GM12878 (cell line): ENCODE data around the gene KCNQ1. TPM values are rescaled to one million over a fixed set of nuclear protein-coding genes. Genes with fewer than 3 reads are reported as not detected.

Experiments
- CUX1 ChIP-seq: IDR thresholded peaks from 2 replicates; pipeline ENCODE4 v1.6.1; 2012; ENCODE audit warnings: improper control_type of control experiment, low read depth, low read length; ENCODE audit not compliant: insufficient replicate concordance
- ETV6 ChIP-seq, 2 experiments: fragments of 450-650 bp in 1 of 2; IDR thresholded peaks in 1 of 2; conservative IDR thresholded peaks in 1 of 2; 2 replicates each; pipeline ENCODE4 v1.6.1; 2014; ENCODE audit warnings: antibody characterized with exemption in 1 of 2, borderline replicate concordance in 1 of 2, low read depth in 1 of 2, mild to moderate bottlenecking in 1 of 2, moderate library complexity in 1 of 2
- HDAC2 ChIP-seq: fragments of 200-600 bp; sonication (generic); IDR thresholded peaks from 2 replicates; pipeline ENCODE4 v1.6.1; 2017
- RAD51 ChIP-seq: fragments of 450-650 bp; IDR thresholded peaks from 2 replicates; pipeline ENCODE4 v1.6.1; 2016; ENCODE audit warnings: moderate library complexity, mild to moderate bottlenecking, inconsistent platforms
- USF1 ChIP-seq: IDR thresholded peaks from 2 replicates; pipeline ENCODE4 v1.6.1; 2011; ENCODE audit warnings: borderline replicate concordance, low read depth, mild to moderate bottlenecking, moderate library complexity, mixed read lengths, low read length; ENCODE audit not compliant: insufficient read depth; ENCODE audit errors: extremely low read length
- ZNF622 ChIP-seq: fragments of 450-650 bp; IDR thresholded peaks from 2 replicates; pipeline ENCODE4 v1.6.1; 2017; ENCODE audit warnings: mild to moderate bottlenecking, inconsistent platforms
- polyA plus RNA-seq, 11 experiments: library from polyadenylated mRNA; depleted of rRNA in 4 of 11; unstranded in 6 of 11; stranded (reverse) in 5 of 11; fragments of >200 nt; fragmentation: Nextera tagmentation in 4 of 11; fragmentation: Illumina TruSeq in 1 of 11; extraction: Ambion mirVana in 4 of 11; extraction: Trizol in 1 of 11; gene quantifications; 1 replicate in 1 of 11; 2 replicates in 10 of 11; pipeline versions ENCODE4 v1.2.1 to v1.2.3, GENCODE V29; 2011 to 2016; ENCODE audit warnings: inconsistent platforms in 2 of 11, missing spikeins in 2 of 11, low read depth in 1 of 11
- total RNA-seq, 4 experiments: library from RNA; depleted of rRNA in 3 of 4; stranded (reverse); fragments of >200 nt in 3 of 4; fragmentation: Illumina TruSeq in 1 of 4; extraction: Trizol in 1 of 4; gene quantifications; 2 replicates each; pipeline versions ENCODE4 v1.2.1 to v1.2.3, GENCODE V29; 2013 to 2021
- TF ChIP-seq, protein P1 (sequence below): fragments of 450-650 bp; IDR thresholded peaks from 2 replicates; pipeline ENCODE4 v1.6.1; 2016; ENCODE audit warnings: mild to moderate bottlenecking

Gene KCNQ1
- total and polyA plus RNA-seq, 10 of the 15 experiments (the other 5 are each of a cell fraction or from before 2014, with no cell fraction given) = 0.03 to 0.15 (median 0.12) TPM; not detected in 7

GRCh38 chr11:2643746-2644145 is 198.9 kb downstream of the KCNQ1 start (continued):
- TF ChIP-seq CUX1 (no peak), ZNF622 (no peak), HDAC2 (no peak), RAD51 (no peak), USF1 (no peak), ETV6 (conservative IDR thresholded peaks at IDR 0.05 in 1 of 2, IDR thresholded peaks at IDR 0.05 in 1 of 2; ENCODE audit: borderline replicate concordance in 1 of 2, low read depth in 1 of 2) (no peak)
- TF ChIP-seq, protein P1, sequence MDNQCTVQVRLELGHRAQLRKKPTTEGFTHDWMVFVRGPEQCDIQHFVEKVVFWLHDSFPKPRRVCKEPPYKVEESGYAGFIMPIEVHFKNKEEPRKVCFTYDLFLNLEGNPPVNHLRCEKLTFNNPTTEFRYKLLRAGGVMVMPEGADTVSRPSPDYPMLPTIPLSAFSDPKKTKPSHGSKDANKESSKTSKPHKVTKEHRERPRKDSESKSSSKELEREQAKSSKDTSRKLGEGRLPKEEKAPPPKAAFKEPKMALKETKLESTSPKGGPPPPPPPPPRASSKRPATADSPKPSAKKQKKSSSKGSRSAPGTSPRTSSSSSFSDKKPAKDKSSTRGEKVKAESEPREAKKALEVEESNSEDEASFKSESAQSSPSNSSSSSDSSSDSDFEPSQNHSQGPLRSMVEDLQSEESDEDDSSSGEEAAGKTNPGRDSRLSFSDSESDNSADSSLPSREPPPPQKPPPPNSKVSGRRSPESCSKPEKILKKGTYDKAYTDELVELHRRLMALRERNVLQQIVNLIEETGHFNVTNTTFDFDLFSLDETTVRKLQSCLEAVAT = no peak
